ENCODE data around the gene P4HTM.
"Not testable (repeated sequence)": the region's sequence is repeated elsewhere in the genome, so short reads cannot be mapped to it uniquely, and the experiment has no call there.

P4HTM gene

DNA sequence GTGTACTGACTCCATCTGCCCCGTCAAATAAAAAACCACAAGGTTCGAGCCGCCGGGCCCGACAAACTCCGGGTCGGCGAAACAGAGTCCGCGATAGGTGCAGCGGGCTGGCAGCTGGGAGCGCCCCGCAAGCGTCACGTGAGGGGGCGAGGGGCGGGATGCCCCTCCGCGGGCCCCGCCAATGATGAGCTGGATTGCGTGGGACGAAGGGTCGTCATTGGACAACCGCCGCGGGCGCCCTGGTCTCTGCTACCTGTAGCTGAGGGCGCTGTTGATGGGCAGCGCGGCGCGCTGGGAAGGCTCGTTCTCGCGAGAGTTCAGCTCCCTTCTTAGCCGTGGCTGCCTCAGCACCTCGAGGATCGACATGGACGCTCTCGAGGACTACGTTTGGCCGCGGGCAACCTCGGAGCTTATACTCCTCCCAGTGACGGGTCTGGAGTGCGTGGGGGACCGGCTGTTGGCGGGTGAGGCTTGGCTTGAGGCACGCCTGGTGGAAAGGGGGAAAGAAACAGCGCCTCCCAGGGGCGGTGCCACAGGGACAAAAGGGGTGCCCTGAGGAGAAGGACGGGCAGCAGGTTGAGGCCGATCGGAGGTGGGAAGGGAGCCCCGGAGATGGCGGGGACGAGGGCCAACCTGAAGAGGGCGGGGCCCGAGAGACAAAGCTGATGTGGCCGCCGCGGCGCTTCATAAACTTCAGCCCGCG, 17.2 kb downstream of the P4HTM start, which contains the start of gene WDR6:
WDR6 (plus strand) TSS at position 324 of the 703 bp plus-strand sequence; CDS start at position 365, 41 bp downstream.
- Histone ChIP-seq H3K9ac (ENCODE audit: low read length in 5 of 5) (peak within 1 kb of the TSS in 4 of 5 donors; percentile 71 to 87 (median 78)), H3K36me3 (ENCODE audit: control insufficient read depth in 5 of 5, insufficient read depth in 5 of 5, low read length in 5 of 5) (peaks cover 0 to 10% (median 8%) of the 10 kb centered on the region in 5 donors), H3K4me1 (ENCODE audit: control insufficient read depth in 5 of 5, insufficient read depth in 5 of 5, low read length in 5 of 5) (peaks cover 0 to 26% (median 23%) of the 10 kb centered on the region in 5 donors), H3K9me3 (ENCODE audit: control insufficient read depth in 5 of 5, low read length in 5 of 5) (no peaks in the 10 kb centered on the region), H3K27ac (ENCODE audit: low read depth, low read length) (peak within 1 kb of the TSS; percentile 90), H3K4me3 (ENCODE audit: low read depth in 1 of 5, low read length in 5 of 5) (peak within 1 kb of the TSS; percentile 67 to 92 (median 83)), H3K27me3 (ENCODE audit: control insufficient read depth in 5 of 5, insufficient read depth in 4 of 5, low read length in 5 of 5) (no peaks in the 10 kb centered on the region)

DNA sequence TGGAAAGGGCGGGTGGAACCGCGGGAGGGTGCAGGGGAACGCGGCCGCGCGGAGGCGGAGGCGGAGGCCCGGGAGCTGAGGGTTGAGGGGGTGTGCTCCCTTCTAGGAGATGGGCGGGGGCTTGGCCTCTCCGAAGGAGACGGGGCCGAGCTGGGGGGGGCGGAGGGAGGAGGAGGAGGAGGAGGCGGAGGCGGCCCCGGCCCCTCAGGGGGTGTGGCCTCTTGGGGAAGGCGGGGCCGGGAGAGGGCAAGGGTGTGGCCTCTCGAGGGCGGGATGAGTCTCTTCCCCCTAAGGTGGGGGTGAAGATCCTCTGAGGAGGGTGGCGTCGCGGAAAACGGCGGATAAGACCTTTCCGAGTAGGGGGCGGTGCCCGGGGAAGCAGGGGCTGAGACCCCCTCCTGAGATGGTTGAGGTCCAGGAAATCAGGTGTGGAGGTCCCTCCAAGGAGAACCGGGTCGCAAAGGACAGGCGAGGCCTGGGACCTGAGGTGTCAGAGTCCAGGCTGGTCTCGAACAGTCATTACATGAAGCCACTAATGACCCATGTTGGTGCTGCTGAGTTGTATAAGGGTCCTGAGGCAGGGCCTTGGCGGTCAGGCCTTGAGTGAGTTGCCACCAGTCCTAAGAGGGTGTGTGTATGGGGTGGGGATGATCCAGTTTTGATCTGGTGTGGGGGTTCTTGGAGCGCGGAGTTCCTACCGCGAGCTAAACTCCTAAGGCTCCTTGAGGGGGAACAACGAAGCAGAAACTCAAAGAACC, 17.9 kb downstream of the P4HTM start:
- Histone ChIP-seq H3K4me1 (ENCODE audit: control insufficient read depth in 5 of 5, insufficient read depth in 5 of 5, low read length in 5 of 5) (peaks cover 0 to 26% (median 23%) of the 10 kb centered on the region in 5 donors), H3K9me3 (ENCODE audit: control insufficient read depth in 5 of 5, low read length in 5 of 5) (no peaks in the 10 kb centered on the region)

DNA sequence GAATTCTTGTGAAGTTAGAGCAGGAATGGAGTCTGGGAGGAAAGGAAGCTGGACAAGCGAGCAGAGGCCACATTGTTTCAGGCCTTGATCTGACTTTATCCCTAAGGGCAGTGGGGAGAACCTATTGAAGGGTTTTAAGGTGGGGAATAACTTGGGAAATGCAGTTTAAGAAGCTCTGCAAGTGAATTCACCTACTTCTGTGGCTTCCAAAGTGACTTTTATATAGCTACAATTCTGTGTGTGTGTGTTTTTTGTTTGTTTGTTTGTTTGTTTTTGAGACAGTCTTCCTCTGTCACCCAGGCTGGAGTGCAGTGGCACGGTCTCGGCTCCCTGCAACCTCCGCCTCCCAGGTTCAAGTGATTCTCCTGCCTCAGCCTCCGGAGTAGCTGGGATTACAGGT, 18.6 kb downstream of the P4HTM start:
- H3K27ac ChIP-seq (ENCODE audit: low read depth, low read length): peak overlapping the region; percentile 90
- H3K9me3 ChIP-seq (ENCODE audit: control insufficient read depth in 5 of 5, low read length in 5 of 5); H3K27me3 ChIP-seq (ENCODE audit: control insufficient read depth in 5 of 5, insufficient read depth in 4 of 5, low read length in 5 of 5): not testable (repeated sequence)
- peak overlapping the region in 2 of 5 donors; percentile 61 to 92 for H3K4me3 ChIP-seq (ENCODE audit: low read depth in 1 of 5, low read length in 5 of 5)
- peak overlapping the region in 1 of 5 donors; percentile 51 for H3K9ac ChIP-seq (ENCODE audit: low read length in 5 of 5)
- H3K36me3 ChIP-seq (ENCODE audit: control insufficient read depth in 5 of 5, insufficient read depth in 5 of 5, low read length in 5 of 5): peaks cover 0 to 24% (median 22%) of the 10 kb centered on the region in 5 donors
- H3K4me1 ChIP-seq (ENCODE audit: control insufficient read depth in 5 of 5, insufficient read depth in 5 of 5, low read length in 5 of 5): peaks cover 0 to 26% (median 23%) of the 10 kb centered on the region in 5 donors

More for the DNA sequence above, 17.9 kb downstream of the P4HTM start:
- Histone ChIP-seq H3K36me3 (ENCODE audit: control insufficient read depth in 5 of 5, insufficient read depth in 5 of 5, low read length in 5 of 5) (peaks cover 0 to 17% (median 16%) of the 10 kb centered on the region in 5 donors), H3K27me3 (ENCODE audit: control insufficient read depth in 5 of 5, insufficient read depth in 4 of 5, low read length in 5 of 5) (no peaks in the 10 kb centered on the region), H3K4me3 (ENCODE audit: low read depth in 1 of 5, low read length in 5 of 5) (peak overlapping the region; percentile 61 to 92 (median 83)), H3K9ac (ENCODE audit: low read length in 5 of 5) (peak overlapping the region in 4 of 5 donors; percentile 71 to 87 (median 78)), H3K27ac (ENCODE audit: low read depth, low read length) (peak overlapping the region; percentile 90)

DNA sequence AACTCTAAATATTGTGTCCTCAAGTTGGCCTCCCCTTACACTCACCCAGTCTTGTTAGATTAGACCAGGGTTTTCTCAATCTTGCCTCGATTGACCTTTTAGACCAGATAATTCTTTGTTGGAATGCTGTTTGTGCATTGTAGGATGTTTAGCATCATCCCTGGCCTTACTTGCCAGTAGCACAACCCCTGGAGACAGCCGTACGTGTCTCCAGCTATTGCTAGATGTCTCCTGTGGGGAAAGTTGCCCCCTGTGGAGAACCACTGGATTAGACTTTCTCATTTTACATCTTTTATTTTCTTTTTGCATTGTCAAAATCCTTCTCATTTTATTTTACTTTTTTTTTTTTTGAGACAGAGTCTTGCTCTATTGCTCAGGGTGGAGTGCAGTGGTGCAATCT, 19.4 kb downstream of the P4HTM start:
- H3K9me3 ChIP-seq (ENCODE audit: control insufficient read depth in 5 of 5, low read length in 5 of 5): no peaks in the 10 kb centered on the region
- H3K27me3 ChIP-seq (ENCODE audit: control insufficient read depth in 5 of 5, insufficient read depth in 4 of 5, low read length in 5 of 5): no peaks in the 10 kb centered on the region
- H3K9ac ChIP-seq (ENCODE audit: low read length in 5 of 5): no peak overlapping the region
- no peak overlapping the region for H3K4me3 ChIP-seq (ENCODE audit: low read depth in 1 of 5, low read length in 5 of 5)
- peaks cover 0 to 31% (median 29%) of the 10 kb centered on the region in 5 donors for H3K36me3 ChIP-seq (ENCODE audit: control insufficient read depth in 5 of 5, insufficient read depth in 5 of 5, low read length in 5 of 5)
- H3K27ac ChIP-seq (ENCODE audit: low read depth, low read length): no peak overlapping the region
- H3K4me1 ChIP-seq (ENCODE audit: control insufficient read depth in 5 of 5, insufficient read depth in 5 of 5, low read length in 5 of 5): peaks cover 0 to 26% (median 23%) of the 10 kb centered on the region in 5 donors

DNA sequence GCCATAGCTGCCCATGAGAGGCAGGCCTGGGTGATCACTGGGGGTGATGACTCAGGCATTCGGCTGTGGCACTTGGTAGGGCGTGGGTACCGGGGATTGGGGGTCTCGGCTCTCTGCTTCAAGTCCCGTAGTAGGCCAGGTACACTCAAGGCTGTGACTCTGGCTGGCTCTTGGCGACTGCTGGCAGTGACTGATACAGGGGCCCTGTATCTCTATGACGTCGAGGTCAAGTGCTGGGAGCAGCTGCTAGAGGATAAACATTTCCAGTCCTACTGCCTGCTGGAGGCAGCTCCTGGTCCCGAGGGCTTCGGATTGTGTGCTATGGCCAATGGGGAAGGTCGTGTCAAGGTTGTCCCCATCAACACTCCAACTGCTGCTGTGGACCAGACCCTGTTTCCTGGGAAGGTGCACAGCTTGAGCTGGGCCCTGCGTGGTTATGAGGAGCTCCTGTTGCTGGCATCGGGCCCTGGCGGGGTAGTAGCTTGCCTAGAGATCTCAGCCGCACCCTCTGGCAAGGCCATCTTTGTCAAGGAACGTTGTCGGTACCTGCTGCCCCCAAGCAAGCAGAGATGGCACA, 22.5 kb downstream of the P4HTM start:
- H3K9ac ChIP-seq (ENCODE audit: low read length in 5 of 5): no peak overlapping the region
- H3K36me3 ChIP-seq (ENCODE audit: control insufficient read depth in 5 of 5, insufficient read depth in 5 of 5, low read length in 5 of 5): peaks cover 0 to 56% (median 53%) of the 10 kb centered on the region in 5 donors
- H3K4me3 ChIP-seq (ENCODE audit: low read depth in 1 of 5, low read length in 5 of 5): no peak overlapping the region
- no peaks in the 10 kb centered on the region for H3K9me3 ChIP-seq (ENCODE audit: control insufficient read depth in 5 of 5, low read length in 5 of 5)
- no peaks in the 10 kb centered on the region for H3K27me3 ChIP-seq (ENCODE audit: control insufficient read depth in 5 of 5, insufficient read depth in 4 of 5, low read length in 5 of 5)
- peaks cover 0 to 15% (median 14%) of the 10 kb centered on the region in 5 donors for H3K4me1 ChIP-seq (ENCODE audit: control insufficient read depth in 5 of 5, insufficient read depth in 5 of 5, low read length in 5 of 5)
- H3K27ac ChIP-seq (ENCODE audit: low read depth, low read length): no peak overlapping the region

DNA sequence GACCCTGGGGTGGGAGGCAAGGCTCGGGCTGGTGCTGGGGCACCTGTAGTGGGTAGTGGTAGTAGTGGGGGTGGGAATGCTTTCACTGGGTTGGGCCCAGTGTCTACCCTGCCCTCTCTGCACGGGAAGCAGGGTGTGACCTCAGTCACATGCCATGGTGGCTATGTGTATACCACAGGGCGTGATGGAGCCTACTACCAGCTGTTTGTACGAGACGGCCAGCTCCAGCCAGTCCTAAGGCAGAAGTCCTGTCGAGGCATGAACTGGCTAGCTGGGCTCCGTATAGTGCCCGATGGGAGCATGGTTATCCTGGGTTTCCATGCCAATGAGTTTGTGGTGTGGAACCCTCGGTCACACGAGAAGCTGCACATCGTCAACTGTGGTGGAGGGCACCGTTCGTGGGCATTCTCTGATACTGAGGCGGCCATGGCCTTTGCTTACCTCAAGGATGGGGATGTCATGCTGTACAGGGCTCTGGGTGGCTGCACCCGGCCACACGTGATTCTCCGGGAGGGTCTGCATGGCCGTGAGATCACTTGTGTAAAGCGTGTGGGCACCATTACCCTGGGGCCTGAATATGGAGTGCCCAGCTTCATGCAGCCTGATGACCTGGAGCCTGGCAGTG, 23.2 kb downstream of the P4HTM start:
- no peak overlapping the region for H3K27ac ChIP-seq (ENCODE audit: low read depth, low read length)
- no peaks in the 10 kb centered on the region for H3K27me3 ChIP-seq (ENCODE audit: control insufficient read depth in 5 of 5, insufficient read depth in 4 of 5, low read length in 5 of 5)
- peaks cover 1 to 17% (median 16%) of the 10 kb centered on the region in 5 donors for H3K4me1 ChIP-seq (ENCODE audit: control insufficient read depth in 5 of 5, insufficient read depth in 5 of 5, low read length in 5 of 5)
- no peak overlapping the region for H3K9ac ChIP-seq (ENCODE audit: low read length in 5 of 5)
- H3K36me3 ChIP-seq (ENCODE audit: control insufficient read depth in 5 of 5, insufficient read depth in 5 of 5, low read length in 5 of 5): peaks cover 0 to 56% (median 53%) of the 10 kb centered on the region in 5 donors
- H3K9me3 ChIP-seq (ENCODE audit: control insufficient read depth in 5 of 5, low read length in 5 of 5): no peaks in the 10 kb centered on the region
- no peak overlapping the region for H3K4me3 ChIP-seq (ENCODE audit: low read depth in 1 of 5, low read length in 5 of 5)

DNA sequence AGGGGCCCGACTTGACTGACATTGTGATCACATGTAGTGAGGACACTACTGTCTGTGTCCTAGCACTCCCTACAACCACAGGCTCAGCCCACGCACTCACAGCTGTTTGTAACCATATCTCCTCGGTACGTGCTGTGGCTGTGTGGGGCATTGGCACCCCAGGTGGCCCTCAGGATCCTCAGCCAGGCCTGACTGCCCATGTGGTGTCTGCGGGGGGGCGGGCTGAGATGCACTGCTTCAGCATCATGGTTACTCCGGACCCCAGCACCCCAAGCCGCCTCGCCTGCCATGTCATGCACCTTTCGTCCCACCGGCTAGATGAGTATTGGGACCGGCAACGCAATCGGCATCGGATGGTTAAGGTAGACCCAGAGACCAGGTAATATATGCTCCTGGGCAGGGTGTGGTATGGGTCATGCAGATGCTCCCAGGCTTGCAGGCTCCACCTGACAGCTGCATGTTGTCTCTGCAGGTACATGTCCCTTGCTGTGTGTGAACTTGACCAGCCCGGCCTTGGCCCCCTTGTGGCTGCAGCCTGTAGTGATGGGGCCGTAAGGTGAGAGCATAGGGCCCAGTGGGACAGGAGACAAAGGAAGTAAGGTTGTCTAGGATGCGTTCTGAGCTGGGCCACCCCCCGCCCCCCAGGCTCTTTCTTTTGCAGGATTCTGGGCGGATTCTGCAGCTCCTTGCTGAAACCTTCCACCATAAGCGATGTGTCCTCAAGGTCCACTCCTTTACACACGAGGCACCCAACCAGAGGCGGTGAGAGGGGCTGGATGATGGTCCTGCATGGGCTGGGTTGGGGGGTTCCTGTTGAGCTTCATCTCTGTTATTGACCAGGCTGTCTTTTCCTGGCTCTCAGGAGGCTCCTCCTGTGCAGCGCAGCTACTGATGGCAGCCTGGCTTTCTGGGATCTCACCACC, 24.0 kb downstream of the P4HTM start:
- Histone ChIP-seq H3K36me3 (ENCODE audit: control insufficient read depth in 5 of 5, insufficient read depth in 5 of 5, low read length in 5 of 5) (peaks cover 0 to 56% (median 53%) of the 10 kb centered on the region in 5 donors), H3K27ac (ENCODE audit: low read depth, low read length) (no peak overlapping the region), H3K27me3 (ENCODE audit: control insufficient read depth in 5 of 5, insufficient read depth in 4 of 5, low read length in 5 of 5) (no peaks in the 10 kb centered on the region), H3K9ac (ENCODE audit: low read length in 5 of 5) (no peak overlapping the region), H3K4me1 (ENCODE audit: control insufficient read depth in 5 of 5, insufficient read depth in 5 of 5, low read length in 5 of 5) (peaks cover 1 to 20% (median 18%) of the 10 kb centered on the region in 5 donors), H3K9me3 (ENCODE audit: control insufficient read depth in 5 of 5, low read length in 5 of 5) (no peaks in the 10 kb centered on the region), H3K4me3 (ENCODE audit: low read depth in 1 of 5, low read length in 5 of 5) (no peak overlapping the region)

DNA sequence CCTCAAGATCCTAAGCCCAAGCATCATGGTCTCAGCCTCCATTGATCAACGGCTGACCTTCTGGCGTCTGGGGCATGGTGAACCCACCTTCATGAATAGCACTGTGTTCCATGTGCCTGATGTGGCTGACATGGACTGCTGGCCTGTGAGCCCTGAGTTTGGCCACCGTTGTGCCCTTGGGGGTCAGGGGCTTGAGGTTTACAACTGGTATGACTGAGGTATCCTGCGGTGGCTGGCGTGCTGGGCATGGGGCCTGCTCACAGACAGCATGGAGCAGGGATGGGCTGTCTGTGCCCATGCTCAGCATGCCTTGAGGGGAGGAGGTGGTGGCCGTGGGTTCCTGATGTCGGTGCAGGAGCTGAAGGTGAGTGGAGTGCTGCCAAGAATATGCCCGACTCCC, 25.0 kb downstream of the P4HTM start:
- Histone ChIP-seq H3K4me1 (ENCODE audit: control insufficient read depth in 5 of 5, insufficient read depth in 5 of 5, low read length in 5 of 5) (peaks cover 3 to 30% (median 28%) of the 10 kb centered on the region in 5 donors), H3K36me3 (ENCODE audit: control insufficient read depth in 5 of 5, insufficient read depth in 5 of 5, low read length in 5 of 5) (peaks cover 0 to 56% (median 53%) of the 10 kb centered on the region in 5 donors), H3K9me3 (ENCODE audit: control insufficient read depth in 5 of 5, low read length in 5 of 5) (no peaks in the 10 kb centered on the region), H3K27me3 (ENCODE audit: control insufficient read depth in 5 of 5, insufficient read depth in 4 of 5, low read length in 5 of 5) (no peaks in the 10 kb centered on the region), H3K27ac (ENCODE audit: low read depth, low read length) (no peak overlapping the region), H3K9ac (ENCODE audit: low read length in 5 of 5) (no peak overlapping the region), H3K4me3 (ENCODE audit: low read depth in 1 of 5, low read length in 5 of 5) (no peak overlapping the region)

DNA sequence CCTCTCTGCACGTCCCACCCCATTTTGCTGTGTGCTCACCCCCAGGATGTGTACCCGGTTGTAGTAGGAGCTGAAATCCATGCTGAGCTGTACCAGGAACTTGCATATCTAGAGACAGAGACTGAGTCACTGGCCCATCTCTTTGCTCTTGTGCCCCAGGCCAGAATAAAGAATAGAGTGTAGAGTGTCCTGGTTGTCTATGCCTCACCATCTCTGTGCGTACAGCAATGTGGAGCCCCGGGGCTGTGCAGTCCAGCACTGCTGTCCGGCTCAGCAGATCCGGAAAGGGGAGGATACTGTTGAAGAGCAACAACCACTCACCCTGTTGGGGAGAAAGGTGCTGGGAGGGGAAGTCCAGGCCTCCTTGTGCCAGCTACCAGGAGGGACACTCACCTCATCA, 25.7 kb downstream of the P4HTM start:
- Histone ChIP-seq H3K4me1 (ENCODE audit: control insufficient read depth in 5 of 5, insufficient read depth in 5 of 5, low read length in 5 of 5) (peaks cover 5 to 37% (median 35%) of the 10 kb centered on the region in 5 donors), H3K36me3 (ENCODE audit: control insufficient read depth in 5 of 5, insufficient read depth in 5 of 5, low read length in 5 of 5) (peaks cover 0 to 56% (median 53%) of the 10 kb centered on the region in 5 donors), H3K9ac (ENCODE audit: low read length in 5 of 5) (no peak overlapping the region), H3K4me3 (ENCODE audit: low read depth in 1 of 5, low read length in 5 of 5) (no peak overlapping the region), H3K27me3 (ENCODE audit: control insufficient read depth in 5 of 5, insufficient read depth in 4 of 5, low read length in 5 of 5) (no peaks in the 10 kb centered on the region), H3K27ac (ENCODE audit: low read depth, low read length) (no peak overlapping the region), H3K9me3 (ENCODE audit: control insufficient read depth in 5 of 5, low read length in 5 of 5) (no peaks in the 10 kb centered on the region)

Data from subcutaneous abdominal adipose tissue (tissue), 5 donors.